Activated CD4-positive, alpha-beta T cell treated with anti-CD3 and anti-CD28 coated beads, Interleukin-2, amount 50 U/mL, for 24 hours (primary cell): ENCODE measurements around the gene MFAP3L.
"Not testable (repeated sequence)": the region's sequence is repeated elsewhere in the genome, so short reads cannot be mapped to it uniquely, and the experiment has no call there.

ENCODE experiments used
- DNase-seq, 2 donors: peaks; one replicate each; pipeline ENCODE4 v3.0.0-alpha.2; 2020; ENCODE audit warnings: low read depth in 1 of 2, low spot score in 1 of 2

MFAP3L gene

DNA sequence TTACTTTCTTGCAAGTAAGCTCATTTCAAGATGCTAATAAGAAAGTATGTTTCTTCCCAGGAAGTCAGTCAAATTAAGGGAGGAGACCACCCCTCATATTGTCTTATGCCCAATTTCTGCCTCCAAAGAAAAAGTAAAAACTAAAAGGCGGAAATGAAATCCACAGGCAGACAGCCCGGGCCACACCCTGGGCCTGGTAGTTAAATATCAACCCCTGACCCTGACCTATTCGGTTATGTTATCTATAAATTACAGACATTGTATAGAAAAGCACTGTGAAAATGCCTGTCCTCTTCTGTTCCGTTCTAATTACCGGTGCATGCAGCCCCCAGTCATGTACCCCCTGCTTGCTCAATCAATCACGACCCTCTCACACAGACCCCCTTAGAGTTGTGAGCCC, 82.6 kb downstream of the MFAP3L start:
- DNase-seq = not testable (repeated sequence)

DNA sequence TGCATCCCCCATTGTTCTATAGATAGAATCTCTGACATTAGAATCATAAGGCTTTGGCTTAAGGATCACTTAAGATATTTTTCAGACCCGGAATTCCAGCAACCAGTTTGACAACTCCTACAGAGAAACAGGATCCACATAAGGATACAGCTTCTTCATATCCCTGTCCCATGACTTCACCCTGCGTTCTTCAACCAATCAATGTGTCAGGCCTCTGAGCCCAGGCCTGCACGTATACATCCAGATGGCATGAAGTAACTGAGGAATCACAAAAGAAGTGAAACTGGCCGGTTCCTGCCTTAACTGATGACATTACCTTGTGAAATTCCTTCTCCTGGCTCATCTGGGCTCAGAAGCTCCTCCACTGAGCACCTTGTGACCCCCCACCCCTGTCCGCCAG, 85.1 kb downstream of the MFAP3L start:
- no peak for DNase-seq

DNA sequence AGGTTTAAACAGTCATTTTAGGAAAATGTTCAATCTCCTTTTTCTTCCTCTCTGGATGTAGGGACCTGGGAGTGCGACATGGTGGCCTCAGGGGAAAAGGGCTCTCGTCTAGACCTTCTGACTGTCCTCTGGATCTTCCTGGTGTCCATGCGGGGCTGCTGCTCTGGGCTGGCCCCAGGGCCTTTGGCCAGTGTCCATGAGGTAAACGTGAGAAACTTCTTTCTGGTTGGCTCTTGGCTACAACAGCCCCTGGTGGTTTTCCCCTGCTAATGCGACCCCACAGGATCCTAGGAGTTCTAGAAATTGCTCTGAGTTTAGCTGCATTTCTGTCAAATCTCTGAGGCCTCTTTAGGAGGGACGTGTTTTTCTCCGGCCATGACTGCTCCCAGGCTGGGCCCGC, 85.7 kb downstream of the MFAP3L start:
- DNase-seq = no peak
